Measurements from ENCODE around the gene DRAXIN. TPM values are rescaled to one million over a fixed set of nuclear protein-coding genes. Genes with fewer than 3 reads are reported as not detected.

The DRAXIN gene
- polyA plus RNA-seq, 1 donor (not counting 4 experiments of a cell fraction or from before 2014, with no cell fraction given) = not detected

GRCh38 chr1:11735531-11735853 lies 44.0 kb downstream of the DRAXIN start:
- peak overlapping the region; percentile 60 for H2AFZ ChIP-seq (ENCODE audit: control insufficient read depth, low read length)
- H4K20me1 ChIP-seq (ENCODE audit: control insufficient read depth, extremely low read depth, insufficient read depth, low read length) = no peaks in the 10 kb centered on the region
- peak overlapping the region in 1 of 3 experiments; percentile 86 for H3K4me3 ChIP-seq (ENCODE audit: control insufficient read depth in 2 of 3, extremely low read depth in 1 of 3, insufficient read depth in 2 of 3, low read depth in 1 of 3, low read length in 3 of 3)
- no peaks in the 10 kb centered on the region for H3K9me3 ChIP-seq (ENCODE audit: control insufficient read depth, low read depth, low read length)
- H3K27ac ChIP-seq (ENCODE audit: control insufficient read depth, insufficient read depth, low read length) = peak overlapping the region; percentile 98
- H3K9ac ChIP-seq (ENCODE audit: control insufficient read depth, extremely low read depth, insufficient read depth, low read length) = peak overlapping the region; percentile 94
- peaks cover 3% of the 10 kb centered on the region for H3K9me1 ChIP-seq (ENCODE audit: control insufficient read depth, extremely low read depth, insufficient read depth, low read length)
- H3K27me3 ChIP-seq (ENCODE audit: control insufficient read depth, extremely low read depth, insufficient read depth, low read length) = no peaks in the 10 kb centered on the region
- peak overlapping the region; percentile 98 for H3K4me2 ChIP-seq (ENCODE audit: control insufficient read depth, extremely low read depth, insufficient read depth, low read depth, low read length)
- TF ChIP-seq EZH2 (IDR thresholded peaks at IDR 0.05; ENCODE audit: low read length) (no peak), CTCF (optimal IDR thresholded peaks at IDR 0.05 in 1 of 3, IDR thresholded peaks at IDR 0.05 in 1 of 3, conservative IDR thresholded peaks at IDR 0.05 in 1 of 3; ENCODE audit: extremely low read depth in 1 of 3, insufficient read depth in 2 of 3, low read length in 3 of 3) (no peak)
- dilution Hi-C loops (cut with MboI; ENCODE audit: extremely low pct_ligation_motif_present, low sequenced_read_pairs) = no loop called here
- H3K79me2 ChIP-seq (ENCODE audit: control insufficient read depth, insufficient read depth, low read length) = peaks cover 16% of the 10 kb centered on the region
- H3K36me3 ChIP-seq (ENCODE audit: control insufficient read depth in 2 of 2, extremely low read depth in 1 of 2, insufficient read depth in 2 of 2, low read length in 2 of 2) = peaks cover 0 to 5% of the 10 kb centered on the region in 2 experiments
- no peak for DNase-seq (ENCODE audit: low read depth, low spot score)
- peaks cover 42% of the 10 kb centered on the region for H3K4me1 ChIP-seq (ENCODE audit: control insufficient read depth, extremely low read depth, insufficient read depth, low read length)
- no peak for FAIRE-seq

GRCh38 chr1:11735854-11736745 lies 44.6 kb downstream of the DRAXIN start, which contains the start of gene AGTRAP:
TSS of gene AGTRAP (plus strand) at chr1:11736136. CDS start at chr1:11736209, 73 bp downstream.
- TF ChIP-seq EZH2 (IDR thresholded peaks at IDR 0.05; ENCODE audit: low read length) (no peak), CTCF (optimal IDR thresholded peaks at IDR 0.05 in 1 of 3, IDR thresholded peaks at IDR 0.05 in 1 of 3, conservative IDR thresholded peaks at IDR 0.05 in 1 of 3; ENCODE audit: extremely low read depth in 1 of 3, insufficient read depth in 2 of 3, low read length in 3 of 3) (no peak)
- H3K36me3 ChIP-seq (ENCODE audit: control insufficient read depth in 2 of 2, extremely low read depth in 1 of 2, insufficient read depth in 2 of 2, low read length in 2 of 2) = peaks cover 0 to 5% of the 10 kb centered on the region in 2 experiments
- H3K9me1 ChIP-seq (ENCODE audit: control insufficient read depth, extremely low read depth, insufficient read depth, low read length) = peaks cover 3% of the 10 kb centered on the region
- DNase-seq (ENCODE audit: low read depth, low spot score) (peak; percentile 52), FAIRE-seq (no peak)
- peaks cover 43% of the 10 kb centered on the region for H3K4me1 ChIP-seq (ENCODE audit: control insufficient read depth, extremely low read depth, insufficient read depth, low read length)
- peaks cover 16% of the 10 kb centered on the region for H3K79me2 ChIP-seq (ENCODE audit: control insufficient read depth, insufficient read depth, low read length)
- H3K27ac ChIP-seq (ENCODE audit: control insufficient read depth, insufficient read depth, low read length) = peak within 1 kb of the TSS; percentile 98
- dilution Hi-C loops (cut with MboI; ENCODE audit: extremely low pct_ligation_motif_present, low sequenced_read_pairs) = no loop called here
- H3K4me3 ChIP-seq (ENCODE audit: control insufficient read depth in 2 of 3, extremely low read depth in 1 of 3, insufficient read depth in 2 of 3, low read depth in 1 of 3, low read length in 3 of 3) = peak within 1 kb of the TSS; percentile 81 to 91 (median 86)
- H4K20me1 ChIP-seq (ENCODE audit: control insufficient read depth, extremely low read depth, insufficient read depth, low read length) = no peaks in the 10 kb centered on the region
- no peaks in the 10 kb centered on the region for H3K27me3 ChIP-seq (ENCODE audit: control insufficient read depth, extremely low read depth, insufficient read depth, low read length)
- peak within 1 kb of the TSS; percentile 93 for H2AFZ ChIP-seq (ENCODE audit: control insufficient read depth, low read length)
- H3K4me2 ChIP-seq (ENCODE audit: control insufficient read depth, extremely low read depth, insufficient read depth, low read depth, low read length) = peak within 1 kb of the TSS; percentile 98
- peak within 1 kb of the TSS; percentile 94 for H3K9ac ChIP-seq (ENCODE audit: control insufficient read depth, extremely low read depth, insufficient read depth, low read length)
- no peaks in the 10 kb centered on the region for H3K9me3 ChIP-seq (ENCODE audit: control insufficient read depth, low read depth, low read length)
